ENCODE measurements around the gene INS.

DNA sequence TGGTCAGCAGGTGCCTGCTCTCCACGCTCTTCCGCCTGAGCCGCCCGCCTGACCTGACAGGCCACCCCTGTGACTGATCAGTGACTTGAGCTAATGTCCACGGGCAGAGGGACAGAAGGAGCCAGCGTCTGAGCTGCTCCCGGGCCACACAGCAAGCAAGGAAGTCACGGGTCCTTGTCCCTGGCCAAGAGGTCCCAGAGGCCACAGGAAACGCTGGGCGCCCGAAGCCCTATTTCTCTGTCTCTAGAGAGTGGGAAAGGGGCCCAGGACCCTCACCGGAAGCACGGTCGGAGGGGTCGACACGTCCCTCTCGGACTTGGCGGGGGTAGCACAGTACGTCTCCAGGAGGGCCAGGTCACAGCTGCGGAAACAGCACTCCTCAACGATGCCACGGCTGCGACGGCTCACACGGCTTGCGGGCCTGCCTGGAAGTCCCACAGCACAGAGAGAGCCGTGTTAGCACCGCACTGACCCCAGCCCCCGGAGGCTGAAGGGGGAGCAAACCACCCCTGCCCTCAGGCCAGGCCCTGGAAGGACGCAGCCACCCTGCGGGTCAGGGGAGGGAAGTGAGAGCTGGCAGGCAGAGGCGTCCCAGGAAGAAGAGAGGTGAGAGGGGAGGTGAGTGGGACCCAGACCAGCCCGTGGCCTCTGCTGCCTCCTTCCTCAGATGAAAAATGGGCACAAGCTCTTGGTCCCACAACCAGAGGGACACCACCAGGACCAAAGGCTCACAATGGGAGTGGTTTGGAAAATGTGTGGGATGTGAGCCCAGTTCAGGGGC lies 27.6 kb downstream of the INS start:
- no peak for TF ChIP-seq POLR2AphosphoS5 (IDR thresholded peaks at IDR 0.05; ENCODE audit: low read length)
- TF ChIP-seq CBFB (IDR thresholded peaks at IDR 0.05; ENCODE audit: low read depth) = no peak
- TF ChIP-seq YY1 (IDR thresholded peaks at IDR 0.05; ENCODE audit: low read depth, low read length) = no peak
- TF ChIP-seq, protein P1, sequence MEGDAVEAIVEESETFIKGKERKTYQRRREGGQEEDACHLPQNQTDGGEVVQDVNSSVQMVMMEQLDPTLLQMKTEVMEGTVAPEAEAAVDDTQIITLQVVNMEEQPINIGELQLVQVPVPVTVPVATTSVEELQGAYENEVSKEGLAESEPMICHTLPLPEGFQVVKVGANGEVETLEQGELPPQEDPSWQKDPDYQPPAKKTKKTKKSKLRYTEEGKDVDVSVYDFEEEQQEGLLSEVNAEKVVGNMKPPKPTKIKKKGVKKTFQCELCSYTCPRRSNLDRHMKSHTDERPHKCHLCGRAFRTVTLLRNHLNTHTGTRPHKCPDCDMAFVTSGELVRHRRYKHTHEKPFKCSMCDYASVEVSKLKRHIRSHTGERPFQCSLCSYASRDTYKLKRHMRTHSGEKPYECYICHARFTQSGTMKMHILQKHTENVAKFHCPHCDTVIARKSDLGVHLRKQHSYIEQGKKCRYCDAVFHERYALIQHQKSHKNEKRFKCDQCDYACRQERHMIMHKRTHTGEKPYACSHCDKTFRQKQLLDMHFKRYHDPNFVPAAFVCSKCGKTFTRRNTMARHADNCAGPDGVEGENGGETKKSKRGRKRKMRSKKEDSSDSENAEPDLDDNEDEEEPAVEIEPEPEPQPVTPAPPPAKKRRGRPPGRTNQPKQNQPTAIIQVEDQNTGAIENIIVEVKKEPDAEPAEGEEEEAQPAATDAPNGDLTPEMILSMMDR (IDR thresholded peaks at IDR 0.05 in 2 of 3, conservative IDR thresholded peaks at IDR 0.05 in 1 of 3; ENCODE audit: control insufficient read depth in 2 of 3, extremely low read depth in 1 of 3, insufficient read depth in 1 of 3, low read depth in 3 of 3, low read length in 3 of 3) = no peak
- TF ChIP-seq GABPA (IDR thresholded peaks at IDR 0.05; ENCODE audit: low read depth) = no peak
- no peak for TF ChIP-seq POLR2AphosphoS2 (IDR thresholded peaks at IDR 0.05; ENCODE audit: low read depth, low read length)
- no peak for TF ChIP-seq BRCA1 (IDR thresholded peaks at IDR 0.05; ENCODE audit: low read depth, low read length)
